Loucy (cell line): Measurements from ENCODE around the gene NLRC4.
"Not testable (repeated sequence)": the region's sequence is repeated elsewhere in the genome, so short reads cannot be mapped to it uniquely, and the experiment has no call there.

Experiments
- H2AFZ ChIP-seq: fragments of 200-600 bp; sonication (generic); 2 replicates; pipeline ENCODE4 v1.6.0; 2016; ENCODE audit warnings: antibody characterized with exemption, mild to moderate bottlenecking, low read length, moderate library complexity
- H3F3A ChIP-seq: fragments of 200-600 bp; 2 replicates; pipeline ENCODE4 v1.6.0; 2016; ENCODE audit warnings: antibody characterized with exemption, low read depth, mild to moderate bottlenecking
- H3K27me3 ChIP-seq: fragments of 200-600 bp; sonication (generic); 2 replicates; pipeline ENCODE4 v1.6.1; 2014; ENCODE audit warnings: low read length, mild to moderate bottlenecking; ENCODE audit not compliant: insufficient read depth, poor library complexity, severe bottlenecking
- H3K36me3 ChIP-seq: fragments of 200-600 bp; sonication (generic); 2 replicates; pipeline ENCODE4 v1.6.1; 2016; ENCODE audit warnings: low read length; ENCODE audit not compliant: insufficient read depth
- H3K4me1 ChIP-seq: fragments of 200-600 bp; sonication (generic); 2 replicates; pipeline ENCODE4 v1.5.1; 2014; ENCODE audit warnings: low read length, mild to moderate bottlenecking; ENCODE audit not compliant: insufficient read depth, poor library complexity, severe bottlenecking
- H3K4me2 ChIP-seq: fragments of 200-600 bp; sonication (generic); 2 replicates; pipeline ENCODE4 v1.6.0; 2014; ENCODE audit warnings: antibody characterized with exemption, low read length, low read depth, mild to moderate bottlenecking; ENCODE audit not compliant: poor library complexity, severe bottlenecking
- H3K4me3 ChIP-seq: fragments of 200-600 bp; sonication (generic); 2 replicates; pipeline ENCODE4 v1.5.1; 2014; ENCODE audit warnings: low read length, mild to moderate bottlenecking, mixed read lengths; ENCODE audit not compliant: poor library complexity, severe bottlenecking
- H3K79me2 ChIP-seq: fragments of 200-600 bp; sonication (generic); 2 replicates; pipeline ENCODE4 v1.6.1; 2014; ENCODE audit warnings: low read length; ENCODE audit not compliant: insufficient read depth
- H3K9ac ChIP-seq: fragments of 200-600 bp; sonication (generic); 2 replicates; pipeline ENCODE4 v1.6.0; 2014; ENCODE audit warnings: mild to moderate bottlenecking, low read depth, low read length, moderate library complexity; ENCODE audit not compliant: poor library complexity, severe bottlenecking
- H3K9me2 ChIP-seq: fragments of 200-600 bp; sonication (generic); replicated peaks from 2 replicates; pipeline ENCODE4 v1.6.1; 2016; ENCODE audit warnings: low read depth, low read length, mixed read lengths
- H3K9me3 ChIP-seq: fragments of 200-600 bp; sonication (generic); 2 replicates; pipeline ENCODE4 v1.6.1; 2014; ENCODE audit warnings: mild to moderate bottlenecking, antibody characterized with exemption, low read length, low read depth; ENCODE audit not compliant: insufficient read depth
- H4K20me1 ChIP-seq: fragments of 200-600 bp; sonication (generic); 2 replicates; pipeline ENCODE4 v1.6.0; 2014; ENCODE audit warnings: antibody characterized with exemption, low read length, mild to moderate bottlenecking; ENCODE audit not compliant: insufficient read depth, poor library complexity, severe bottlenecking
- CTCF ChIP-seq: fragments of 200-600 bp; sonication (generic); conservative IDR thresholded peaks from 2 replicates; pipeline ENCODE4 v1.5.1; 2014; ENCODE audit warnings: mild to moderate bottlenecking, antibody characterized with exemption, low read length
- EZH2phosphoT487 ChIP-seq: fragments of 200-600 bp; IDR thresholded peaks from 2 replicates; pipeline ENCODE4 v1.6.1; 2018; ENCODE audit warnings: antibody characterized with exemption, mild to moderate bottlenecking, moderate library complexity, borderline replicate concordance

The NLRC4 gene

GRCh38 chr2:32212295-32212694 lies 52.4 kb downstream of the NLRC4 start:
- Histone ChIP-seq H3K27me3 (no peaks in the 10 kb centered on the region), H3K4me2 (no peak overlapping the region), H3K79me2 (no peaks in the 10 kb centered on the region), H3F3A (no peaks in the 10 kb centered on the region), H4K20me1 (no peaks in the 10 kb centered on the region), H3K36me3 (no peaks in the 10 kb centered on the region), H3K9me2 (no peaks in the 10 kb centered on the region), H3K9me3 (no peaks in the 10 kb centered on the region), H3K9ac (no peak overlapping the region), H3K4me3 (no peak overlapping the region), H2AFZ (no peak overlapping the region), H3K4me1 (no peaks in the 10 kb centered on the region)
- no peak for TF ChIP-seq EZH2phosphoT487
- peak; percentile 35; the same call in 1 of the 2 replicates for TF ChIP-seq CTCF

GRCh38 chr2:32210767-32211408 lies 53.8 kb downstream of the NLRC4 start:
- H3F3A ChIP-seq, result no peaks in the 10 kb centered on the region
- H3K9ac ChIP-seq, result no peak overlapping the region
- TF ChIP-seq EZH2phosphoT487 (no peak), CTCF (no peak)
- H3K9me3 ChIP-seq, result no peaks in the 10 kb centered on the region
- no peaks in the 10 kb centered on the region for H3K79me2 ChIP-seq
- H3K36me3 ChIP-seq, result no peaks in the 10 kb centered on the region
- H3K4me1 ChIP-seq, result no peaks in the 10 kb centered on the region
- H3K9me2 ChIP-seq, result no peaks in the 10 kb centered on the region
- H3K27me3 ChIP-seq, result no peaks in the 10 kb centered on the region
- H3K4me2 ChIP-seq, result no peak overlapping the region
- H4K20me1 ChIP-seq, result no peaks in the 10 kb centered on the region
- H3K4me3 ChIP-seq, result no peak overlapping the region
- no peak overlapping the region for H2AFZ ChIP-seq

DNA sequence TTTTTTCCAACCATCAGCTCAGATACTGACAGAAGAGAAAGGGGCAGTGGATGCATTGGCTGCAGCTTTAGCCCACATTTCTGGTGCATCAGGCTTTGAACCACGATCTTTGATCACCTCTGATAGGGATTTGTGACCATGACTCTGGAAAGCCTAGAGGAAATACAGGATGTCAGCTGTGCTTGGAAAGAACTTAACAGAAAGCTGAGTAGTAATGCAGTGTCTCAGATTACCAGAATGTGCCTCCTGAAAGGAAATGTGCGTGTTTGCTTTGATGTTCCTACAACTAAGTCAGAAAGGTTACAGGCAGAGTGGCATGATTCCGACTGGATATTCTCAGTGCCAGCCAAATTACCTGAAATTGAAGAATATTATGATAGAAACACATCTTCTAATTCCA lies 61.3 kb downstream of the NLRC4 start:
- H3F3A ChIP-seq, H3K4me3 ChIP-seq: not testable (repeated sequence)
- H3K36me3 ChIP-seq, result peaks cover 12% of the 10 kb centered on the region; the same call in 1 of the 2 replicates

DNA sequence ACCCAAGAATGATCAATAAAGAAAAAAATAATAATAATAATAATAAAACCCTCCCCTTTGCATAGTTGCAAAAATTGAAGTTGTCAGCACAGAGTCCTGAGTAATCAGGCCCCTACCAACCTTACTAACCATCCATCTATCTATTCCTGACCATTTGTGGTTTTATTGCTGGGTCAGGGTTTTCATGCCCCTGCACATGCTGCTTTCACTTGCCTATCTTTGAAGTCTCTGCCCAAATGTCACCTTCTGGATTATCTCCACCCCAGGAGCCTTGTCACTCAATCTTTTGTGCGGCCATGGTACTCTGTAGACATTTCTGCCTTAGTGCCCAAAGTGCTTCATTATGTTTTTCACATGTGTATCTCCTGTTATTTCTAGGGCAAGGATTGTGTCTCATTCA lies 63.9 kb downstream of the NLRC4 start:
- Histone ChIP-seq H3F3A (no peaks in the 10 kb centered on the region), H4K20me1 (no peaks in the 10 kb centered on the region), H3K4me3 (no peak overlapping the region), H3K4me2 (no peak overlapping the region), H3K36me3 (peaks cover 24% of the 10 kb centered on the region; the same call in 1 of the 2 replicates), H2AFZ (no peak overlapping the region), H3K9me2 (no peaks in the 10 kb centered on the region), H3K4me1 (no peaks in the 10 kb centered on the region), H3K27me3 (no peaks in the 10 kb centered on the region), H3K9me3 (no peaks in the 10 kb centered on the region), H3K9ac (no peak overlapping the region), H3K79me2 (no peaks in the 10 kb centered on the region)
- TF ChIP-seq EZH2phosphoT487 (no peak), CTCF (no peak)

More for the DNA sequence above, 61.3 kb downstream of the NLRC4 start:
- H3K9me3 ChIP-seq, H3K9ac ChIP-seq, H3K27me3 ChIP-seq, H3K9me2 ChIP-seq, H4K20me1 ChIP-seq, H3K4me1 ChIP-seq, H3K4me2 ChIP-seq, H2AFZ ChIP-seq, H3K79me2 ChIP-seq: not testable (repeated sequence)
